Measurements from ENCODE around the gene GMEB2.
A peak's percentile ranks its signal among the peaks of the same experiment; 100 is the strongest.

GMEB2 gene

GRCh38 chr20:63558804-63559484 is 68.0 kb downstream of the GMEB2 start:
- no peak for TF ChIP-seq CTCF (IDR thresholded peaks at IDR 0.05)
- DNase-seq, result no peak
- Mint-ChIP-seq H3K4me3 (no peak overlapping the region), H3K27ac (no peak overlapping the region), H3K36me3 (ENCODE audit: low read depth) (peaks cover 5% of the 10 kb centered on the region), H3K9me3 (no peaks in the 10 kb centered on the region), H3K4me1 (peaks cover 6% of the 10 kb centered on the region), H3K27me3 (ENCODE audit: low read depth, poor library complexity) (peaks cover 10% of the 10 kb centered on the region)

- Mint-ChIP-seq H3K9me3 (no peaks in the 10 kb centered on the region), H3K27me3 (ENCODE audit: low read depth, poor library complexity) (peaks cover 10% of the 10 kb centered on the region), H3K27ac (peak overlapping the region; percentile 54), H3K36me3 (ENCODE audit: low read depth) (peaks cover 5% of the 10 kb centered on the region), H3K4me1 (peaks cover 10% of the 10 kb centered on the region), H3K4me3 (no peak overlapping the region)
- no peak for TF ChIP-seq CTCF (IDR thresholded peaks at IDR 0.05)
- no peak for DNase-seq
These were observed 69.4 kb downstream of the GMEB2 start for GRCh38 chr20:63557481-63557891.

GRCh38 chr20:63556873-63557478 is 69.9 kb downstream of the GMEB2 start:
- peaks cover 12% of the 10 kb centered on the region for H3K27me3 Mint-ChIP-seq (ENCODE audit: low read depth, poor library complexity)
- no peak for DNase-seq
- H3K4me1 Mint-ChIP-seq, result peaks cover 14% of the 10 kb centered on the region
- TF ChIP-seq CTCF (IDR thresholded peaks at IDR 0.05), result no peak
- H3K27ac Mint-ChIP-seq, result peak overlapping the region; percentile 54
- no peak overlapping the region for H3K4me3 Mint-ChIP-seq
- no peaks in the 10 kb centered on the region for H3K9me3 Mint-ChIP-seq
- peaks cover 5% of the 10 kb centered on the region for H3K36me3 Mint-ChIP-seq (ENCODE audit: low read depth)

- TF ChIP-seq CTCF (IDR thresholded peaks at IDR 0.05), result no peak
- no peak overlapping the region for H3K27ac Mint-ChIP-seq
- peaks cover 16% of the 10 kb centered on the region for H3K27me3 Mint-ChIP-seq (ENCODE audit: low read depth, poor library complexity)
- H3K4me3 Mint-ChIP-seq, result no peak overlapping the region
- DNase-seq, result no peak
- H3K9me3 Mint-ChIP-seq, result no peaks in the 10 kb centered on the region
- H3K36me3 Mint-ChIP-seq (ENCODE audit: low read depth), result peaks cover 5% of the 10 kb centered on the region
- peaks cover 18% of the 10 kb centered on the region for H3K4me1 Mint-ChIP-seq
These were observed 71.1 kb downstream of the GMEB2 start for GRCh38 chr20:63555661-63556381.

GRCh38 chr20:63554361-63555278 is 72.3 kb downstream of the GMEB2 start:
- Mint-ChIP-seq H3K9me3 (no peaks in the 10 kb centered on the region), H3K4me1 (peaks cover 20% of the 10 kb centered on the region), H3K36me3 (ENCODE audit: low read depth) (no peaks in the 10 kb centered on the region), H3K27me3 (ENCODE audit: low read depth, poor library complexity) (peaks cover 17% of the 10 kb centered on the region), H3K4me3 (peak overlapping the region; percentile 76), H3K27ac (no peak overlapping the region)
- no peak for TF ChIP-seq CTCF (IDR thresholded peaks at IDR 0.05)
- no peak for DNase-seq

Data from nephron progenitor cell (in vitro differentiated cells).